ENCODE results near the gene ADAMTS12. TPM values are rescaled to one million over a fixed set of nuclear protein-coding genes. Genes with fewer than 3 reads are reported as not detected.

Gene ADAMTS12
- total and polyA plus RNA-seq, 2 of the 8 experiments (the other 6 are each of a cell fraction or from before 2014, with no cell fraction given) = 6.4 to 12.8 TPM

DNA sequence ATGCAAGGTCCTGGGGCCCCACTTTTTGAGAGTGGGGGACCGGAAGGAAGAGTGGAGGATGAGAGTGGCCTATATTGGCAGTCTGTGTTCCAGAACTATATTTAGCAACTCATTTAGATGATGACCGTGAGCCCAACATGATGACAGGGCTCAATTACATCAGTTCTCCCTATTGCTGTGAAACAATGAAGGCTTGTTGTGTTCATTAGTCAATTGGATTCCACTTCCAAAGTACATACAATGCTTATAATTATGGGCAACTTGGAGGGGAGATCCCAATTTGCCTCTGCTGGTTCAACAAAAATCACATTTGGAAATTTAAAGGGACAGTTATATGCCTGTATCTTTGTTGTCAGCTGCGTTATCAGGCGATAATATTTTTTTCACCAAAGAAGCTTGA, 360.0 kb downstream of the ADAMTS12 start:
- H2BK120ac ChIP-seq (replicated peaks; ENCODE audit: low read depth, low read length) = no peak overlapping the region
- H2AFZ ChIP-seq (ENCODE audit: low read length) = no peak overlapping the region
- no peaks in the 10 kb centered on the region for H3K79me1 ChIP-seq (ENCODE audit: low read depth, low read length)
- no peak for FAIRE-seq
- H3K23ac ChIP-seq (ENCODE audit: insufficient read length) = no peak overlapping the region
- ChIA-PET CTCF (ENCODE audit: partially characterized antibody) (interaction anchor here (0.9 to 3.3 kb wide), 8 partner anchors 10 to 438 kb away, joined by 3 to 19 read pairs (median 4); no protein-coding TSS in a partner anchor), POLR2A (ENCODE audit: partially characterized antibody) (no interaction called here)
- no peaks in the 10 kb centered on the region for H3K36me3 ChIP-seq (ENCODE audit: control insufficient read depth in 2 of 4, insufficient read depth in 4 of 4, low read length in 3 of 4)
- H3K27ac ChIP-seq (ENCODE audit: low read depth, low read length) = no peak overlapping the region
- TF ChIP-seq, protein P1, sequence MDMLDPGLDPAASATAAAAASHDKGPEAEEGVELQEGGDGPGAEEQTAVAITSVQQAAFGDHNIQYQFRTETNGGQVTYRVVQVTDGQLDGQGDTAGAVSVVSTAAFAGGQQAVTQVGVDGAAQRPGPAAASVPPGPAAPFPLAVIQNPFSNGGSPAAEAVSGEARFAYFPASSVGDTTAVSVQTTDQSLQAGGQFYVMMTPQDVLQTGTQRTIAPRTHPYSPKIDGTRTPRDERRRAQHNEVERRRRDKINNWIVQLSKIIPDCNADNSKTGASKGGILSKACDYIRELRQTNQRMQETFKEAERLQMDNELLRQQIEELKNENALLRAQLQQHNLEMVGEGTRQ (IDR thresholded peaks at IDR 0.05; ENCODE audit: low read length) = no peak
- TF ChIP-seq KDM1A (IDR thresholded peaks at IDR 0.05; ENCODE audit: borderline replicate concordance, low read length) (no peak), SIX5 (IDR thresholded peaks at IDR 0.05; ENCODE audit: low read depth, low read length) (no peak)
- no peaks in the 10 kb centered on the region for H4K20me1 ChIP-seq (replicated peaks in 1 of 2; ENCODE audit: control insufficient read depth in 1 of 2, insufficient read depth in 2 of 2, low read length in 2 of 2)
- no peaks in the 10 kb centered on the region for H3K9me3 ChIP-seq (ENCODE audit: insufficient read depth in 2 of 2, low read depth in 1 of 2, low read length in 1 of 2)
- no peak overlapping the region for H4K91ac ChIP-seq (replicated peaks; ENCODE audit: insufficient read length, low read length)
- no peak overlapping the region for H3K4ac ChIP-seq (replicated peaks; ENCODE audit: insufficient read length, low read depth, low read length)
- H2BK20ac ChIP-seq (ENCODE audit: low read length) = no peak overlapping the region
- no peak overlapping the region for H2BK15ac ChIP-seq (ENCODE audit: low read length)
- H3K9ac ChIP-seq (replicated peaks in 1 of 4; ENCODE audit: extremely low read depth in 1 of 4, low read depth in 3 of 4, low read length in 3 of 4) = no peak overlapping the region
- H2BK12ac ChIP-seq (ENCODE audit: low read depth, low read length) = no peak overlapping the region
- H3K18ac ChIP-seq (ENCODE audit: extremely low read depth, low read length) = no peak overlapping the region
- H3K23me2 ChIP-seq (ENCODE audit: low read depth, low read length) = no peaks in the 10 kb centered on the region
- no peaks in the 10 kb centered on the region for H3K27me3 ChIP-seq (replicated peaks in 1 of 4; ENCODE audit: control insufficient read depth in 3 of 4, extremely low read depth in 1 of 4, insufficient read depth in 3 of 4, low read length in 3 of 4)
- no peak overlapping the region for H2BK5ac ChIP-seq (ENCODE audit: low read depth, low read length)
- H4K5ac ChIP-seq (ENCODE audit: insufficient read length, low read depth, low read length) = no peak overlapping the region
- no peak overlapping the region for H3K4me2 ChIP-seq (ENCODE audit: insufficient read depth in 1 of 2, low read depth in 2 of 2, low read length in 2 of 2)
- H3K56ac ChIP-seq (replicated peaks; ENCODE audit: insufficient read length, low read depth, low read length) = no peak overlapping the region
- DNase-seq (ENCODE audit: low read depth in 1 of 2, low spot score in 2 of 2) = no peak
- no peak overlapping the region for H3K4me3 ChIP-seq (ENCODE audit: extremely low read depth in 1 of 4, insufficient read depth in 2 of 4, low read depth in 3 of 4, low read length in 4 of 4)
- no peak overlapping the region for H3K14ac ChIP-seq (ENCODE audit: insufficient read length)
- H4K8ac ChIP-seq (ENCODE audit: extremely low read depth, insufficient read depth, low read length) = no peak overlapping the region
- no peaks in the 10 kb centered on the region for H3K4me1 ChIP-seq (replicated peaks in 1 of 4; ENCODE audit: control insufficient read depth in 3 of 4, insufficient read depth in 4 of 4, low read length in 3 of 4)
- no peak overlapping the region for H2AK5ac ChIP-seq (ENCODE audit: low read depth, low read length)
- WGBS, 2 experiments (ENCODE audit: extremely low coverage in 1 of 2, insufficient coverage in 1 of 2, insufficient read length in 1 of 2, insufficient replicate concordance in 2 of 2, low coverage in 1 of 2, low lambda C conversion rate in 2 of 2, missing lambda C conversion rate in 1 of 2) = 82% methylated on average over 4 of the region's 4 CpGs; no CpG with 5 or more reads in 1 of the 2 experiments
- no peaks in the 10 kb centered on the region for H3K79me2 ChIP-seq (ENCODE audit: control insufficient read depth in 1 of 2, insufficient read depth in 2 of 2, low read length in 2 of 2)

Measured in H1 (cell line).